Effector memory CD8-positive, alpha-beta T cell (primary cell): ENCODE results near the gene PPM1N.

Experiments
- ATAC-seq: fragments of 150-1000 bp; cut with Tn5 transposase; replicated peaks from 2 replicates; pipeline ENCODE4 v1.10.0; 2021; ENCODE audit warnings: mild to moderate bottlenecking, moderate library complexity
- DNase-seq, 3 experiments: peaks; one replicate each; pipeline ENCODE4 v3.0.0; 2021
- H3K27ac Mint-ChIP-seq, 2 donors: one replicate each; pipeline ENCODE4 v1.8.0; 2022; ENCODE audit warnings: mild to moderate bottlenecking in 2 of 2, mixed read lengths in 2 of 2, moderate library complexity in 2 of 2
- H3K27me3 Mint-ChIP-seq, 2 donors: one replicate each; pipeline ENCODE4 v1.8.0; 2022; ENCODE audit warnings: mixed read lengths in 2 of 2
- H3K36me3 Mint-ChIP-seq: one replicate; pipeline ENCODE4 v1.8.0; 2022; ENCODE audit warnings: mild to moderate bottlenecking, moderate library complexity, mixed read lengths; ENCODE audit not compliant: insufficient read depth
- H3K4me1 Mint-ChIP-seq, 2 donors: one replicate each; pipeline ENCODE4 v1.8.0; 2022; ENCODE audit warnings: low read depth in 2 of 2, mixed read lengths in 2 of 2
- H3K4me3 Mint-ChIP-seq, 2 donors: one replicate each; pipeline ENCODE4 v1.8.0; 2022; ENCODE audit warnings: mild to moderate bottlenecking in 2 of 2, mixed read lengths in 2 of 2, moderate library complexity in 2 of 2
- H3K9me3 Mint-ChIP-seq, 2 donors: one replicate each; pipeline ENCODE4 v1.8.0; 2022; ENCODE audit warnings: mixed read lengths in 2 of 2

PPM1N gene

GRCh38 chr19:45528149-45528743, 30.0 kb downstream of the PPM1N start:
- H3K9me3 Mint-ChIP-seq: peaks cover 0 to 5% of the 10 kb centered on the region in 2 donors
- H3K27me3 Mint-ChIP-seq: no peaks in the 10 kb centered on the region
- H3K36me3 Mint-ChIP-seq: peaks cover 68% of the 10 kb centered on the region
- ATAC-seq: no peak
- DNase-seq: no peak
- H3K27ac Mint-ChIP-seq: peak overlapping the region in 1 of 2 donors; percentile 83
- peaks cover 14% of the 10 kb centered on the region in 2 donors for H3K4me1 Mint-ChIP-seq
- H3K4me3 Mint-ChIP-seq: no peak overlapping the region

DNA sequence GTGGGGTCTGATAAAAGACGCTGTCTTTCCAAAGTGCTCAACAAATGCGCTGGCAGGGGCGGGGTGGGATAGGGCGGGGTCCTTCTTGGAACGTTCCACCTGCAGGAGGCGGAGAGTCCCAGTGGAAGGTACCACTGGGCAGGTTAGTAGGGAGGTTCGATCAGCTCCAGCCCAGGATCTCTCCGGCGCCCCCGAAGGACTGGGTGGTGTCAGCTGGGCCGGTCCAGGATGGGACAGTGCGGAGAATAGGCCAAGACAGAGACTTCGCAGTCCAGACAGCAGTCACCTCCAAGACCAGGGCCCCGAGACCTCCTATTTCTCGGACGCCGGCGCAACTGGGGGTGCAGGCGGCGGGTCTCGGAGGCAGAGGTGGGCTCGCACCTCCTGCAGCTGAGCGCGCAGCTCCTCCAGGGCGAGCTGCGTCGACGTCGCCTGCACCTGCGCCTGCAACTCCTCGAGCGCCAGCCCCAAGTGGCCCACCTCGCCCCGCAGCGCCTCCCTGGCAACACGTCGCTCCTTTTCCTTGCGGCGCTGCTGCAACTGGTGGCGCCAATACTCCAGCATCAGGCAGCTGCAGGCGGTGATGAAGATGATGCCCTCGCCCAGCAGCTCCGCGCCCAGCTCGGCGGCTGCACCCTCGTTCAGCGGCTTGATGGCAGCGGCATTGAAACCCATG, 30.6 kb downstream of the PPM1N start:
- Mint-ChIP-seq H3K27ac (peak overlapping the region in 1 of 2 donors; percentile 83), H3K4me3 (peak overlapping the region in 1 of 2 donors; percentile 27), H3K4me1 (peaks cover 8 to 9% of the 10 kb centered on the region in 2 donors), H3K9me3 (peaks cover 0 to 5% of the 10 kb centered on the region in 2 donors), H3K36me3 (peaks cover 62% of the 10 kb centered on the region), H3K27me3 (no peaks in the 10 kb centered on the region)
- ATAC-seq (no peak), DNase-seq (no peak)

- peaks cover 0 to 5% of the 10 kb centered on the region in 2 donors for H3K9me3 Mint-ChIP-seq
- H3K36me3 Mint-ChIP-seq: peaks cover 57% of the 10 kb centered on the region
- no peak for DNase-seq
- ATAC-seq: no peak
- H3K27me3 Mint-ChIP-seq: no peaks in the 10 kb centered on the region
- H3K4me3 Mint-ChIP-seq: peak overlapping the region in 1 of 2 donors; percentile 27
- peaks cover 8% of the 10 kb centered on the region in 2 donors for H3K4me1 Mint-ChIP-seq
- H3K27ac Mint-ChIP-seq: peak overlapping the region in 1 of 2 donors; percentile 83
Measured at GRCh38 chr19:45529420-45529785, 31.2 kb downstream of the PPM1N start.

DNA sequence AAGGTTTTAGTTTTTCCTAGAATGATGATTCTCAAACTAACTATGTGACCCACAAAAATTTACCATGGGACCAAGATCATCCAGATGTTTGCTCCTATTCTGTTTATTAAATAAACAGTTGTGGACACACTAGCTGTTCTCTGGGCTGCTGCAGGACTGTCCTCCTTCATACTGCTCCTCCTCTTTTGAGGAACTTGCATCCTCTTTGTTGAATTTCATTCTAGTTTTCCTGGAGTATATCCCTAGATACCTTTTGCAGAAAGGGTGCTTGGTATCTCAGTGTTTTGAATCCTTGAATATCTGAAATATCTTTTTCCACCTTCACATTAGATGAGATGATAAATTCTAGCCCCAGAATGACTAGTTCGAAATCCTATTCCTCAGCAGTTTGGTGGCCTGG, 33.1 kb downstream of the PPM1N start:
- no peak overlapping the region for H3K27ac Mint-ChIP-seq
- H3K27me3 Mint-ChIP-seq: no peaks in the 10 kb centered on the region
- no peak for ATAC-seq
- DNase-seq: no peak
- no peak overlapping the region for H3K4me3 Mint-ChIP-seq
- peaks cover 0 to 5% of the 10 kb centered on the region in 2 donors for H3K9me3 Mint-ChIP-seq
- H3K4me1 Mint-ChIP-seq: peaks cover 8% of the 10 kb centered on the region in 2 donors
- H3K36me3 Mint-ChIP-seq: peaks cover 38% of the 10 kb centered on the region

GRCh38 chr19:45539459-45539858, 41.2 kb downstream of the PPM1N start:
- H3K4me3 Mint-ChIP-seq: no peak overlapping the region
- no peak overlapping the region for H3K27ac Mint-ChIP-seq
- DNase-seq (no peak), ATAC-seq (no peak)
- no peaks in the 10 kb centered on the region for H3K27me3 Mint-ChIP-seq
- no peaks in the 10 kb centered on the region for H3K36me3 Mint-ChIP-seq
- no peaks in the 10 kb centered on the region for H3K9me3 Mint-ChIP-seq
- no peaks in the 10 kb centered on the region for H3K4me1 Mint-ChIP-seq

- Mint-ChIP-seq H3K27ac (no peak overlapping the region), H3K4me3 (no peak overlapping the region), H3K36me3 (no peaks in the 10 kb centered on the region), H3K27me3 (no peaks in the 10 kb centered on the region), H3K4me1 (no peaks in the 10 kb centered on the region), H3K9me3 (no peaks in the 10 kb centered on the region)
- DNase-seq (no peak), ATAC-seq (no peak)
Measured at GRCh38 chr19:45542234-45542668, 44.0 kb downstream of the PPM1N start.

DNA sequence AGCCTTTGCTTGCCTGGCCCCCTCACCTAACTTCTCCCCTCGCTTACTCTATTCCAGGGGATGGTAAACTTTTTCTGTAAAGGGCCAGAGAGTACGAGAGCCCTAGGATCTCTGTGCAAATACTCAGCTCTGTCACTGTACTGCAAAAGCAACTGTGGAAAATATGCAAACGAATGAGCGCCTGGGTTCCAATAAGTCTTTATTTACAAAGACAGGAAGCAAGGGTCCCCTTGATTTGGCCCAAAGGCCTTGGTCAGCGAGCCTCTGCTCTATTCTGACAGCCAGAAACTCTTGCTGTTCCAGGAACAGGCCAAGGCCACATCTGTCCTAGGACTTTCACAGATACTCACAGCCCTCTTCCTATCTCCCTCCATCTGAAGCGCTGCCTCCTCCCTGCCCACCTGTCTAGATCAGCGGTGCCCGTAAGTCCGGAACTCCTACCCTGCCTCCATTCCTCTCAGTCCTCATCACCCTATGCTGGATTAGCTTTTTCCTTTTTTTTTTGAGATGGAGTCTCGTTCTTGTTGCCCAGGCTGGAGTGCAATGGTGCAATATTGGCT, 49.0 kb downstream of the PPM1N start:
- no peaks in the 10 kb centered on the region for H3K27me3 Mint-ChIP-seq
- DNase-seq: no peak
- H3K27ac Mint-ChIP-seq: peak overlapping the region in 1 of 2 donors; percentile 57
- H3K4me1 Mint-ChIP-seq: peaks cover 0 to 2% of the 10 kb centered on the region in 2 donors
- ATAC-seq: no peak
- peaks cover under 1% of the 10 kb centered on the region for H3K36me3 Mint-ChIP-seq
- H3K4me3 Mint-ChIP-seq: no peak overlapping the region
- H3K9me3 Mint-ChIP-seq: no peaks in the 10 kb centered on the region

GRCh38 chr19:45547965-45548609, 49.8 kb downstream of the PPM1N start:
- peaks cover 0 to 2% of the 10 kb centered on the region in 2 donors for H3K4me1 Mint-ChIP-seq
- no peaks in the 10 kb centered on the region for H3K9me3 Mint-ChIP-seq
- H3K4me3 Mint-ChIP-seq: no peak overlapping the region
- no peaks in the 10 kb centered on the region for H3K27me3 Mint-ChIP-seq
- H3K36me3 Mint-ChIP-seq: peaks cover 4% of the 10 kb centered on the region
- ATAC-seq (no peak), DNase-seq (no peak)
- peak overlapping the region in 1 of 2 donors; percentile 57 for H3K27ac Mint-ChIP-seq
